NCI-H2029 (cell line): Measurements from ENCODE around the gene ANO7.
A peak's percentile ranks its signal among the peaks of the same experiment; 100 is the strongest.

ENCODE experiments used
- DNase-seq: peaks from one replicate; lab custom pipeline; 2025; lab: John Stamatoyannopoulos, UW

Gene ANO7, protein sequence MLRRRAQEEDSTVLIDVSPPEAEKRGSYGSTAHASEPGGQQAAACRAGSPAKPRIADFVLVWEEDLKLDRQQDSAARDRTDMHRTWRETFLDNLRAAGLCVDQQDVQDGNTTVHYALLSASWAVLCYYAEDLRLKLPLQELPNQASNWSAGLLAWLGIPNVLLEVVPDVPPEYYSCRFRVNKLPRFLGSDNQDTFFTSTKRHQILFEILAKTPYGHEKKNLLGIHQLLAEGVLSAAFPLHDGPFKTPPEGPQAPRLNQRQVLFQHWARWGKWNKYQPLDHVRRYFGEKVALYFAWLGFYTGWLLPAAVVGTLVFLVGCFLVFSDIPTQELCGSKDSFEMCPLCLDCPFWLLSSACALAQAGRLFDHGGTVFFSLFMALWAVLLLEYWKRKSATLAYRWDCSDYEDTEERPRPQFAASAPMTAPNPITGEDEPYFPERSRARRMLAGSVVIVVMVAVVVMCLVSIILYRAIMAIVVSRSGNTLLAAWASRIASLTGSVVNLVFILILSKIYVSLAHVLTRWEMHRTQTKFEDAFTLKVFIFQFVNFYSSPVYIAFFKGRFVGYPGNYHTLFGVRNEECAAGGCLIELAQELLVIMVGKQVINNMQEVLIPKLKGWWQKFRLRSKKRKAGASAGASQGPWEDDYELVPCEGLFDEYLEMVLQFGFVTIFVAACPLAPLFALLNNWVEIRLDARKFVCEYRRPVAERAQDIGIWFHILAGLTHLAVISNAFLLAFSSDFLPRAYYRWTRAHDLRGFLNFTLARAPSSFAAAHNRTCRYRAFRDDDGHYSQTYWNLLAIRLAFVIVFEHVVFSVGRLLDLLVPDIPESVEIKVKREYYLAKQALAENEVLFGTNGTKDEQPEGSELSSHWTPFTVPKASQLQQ

GRCh38 chr2:241188361-241189092 lies at the start of gene ANO7:
Gene ANO7 (plus strand): TSS chr2:241188677. CDS start chr2:241190064, 1,387 bp downstream.
- DNase-seq: peak; percentile 51

- no peak for DNase-seq
Observed at GRCh38 chr2:241139531-241140444, 48.7 kb upstream of the ANO7 start.

- no peak for DNase-seq
Observed at GRCh38 chr2:241140445-241140840, 48.0 kb upstream of the ANO7 start.

GRCh38 chr2:241141214-241141770 lies 47.2 kb upstream of the ANO7 start:
- DNase-seq: no peak

DNA sequence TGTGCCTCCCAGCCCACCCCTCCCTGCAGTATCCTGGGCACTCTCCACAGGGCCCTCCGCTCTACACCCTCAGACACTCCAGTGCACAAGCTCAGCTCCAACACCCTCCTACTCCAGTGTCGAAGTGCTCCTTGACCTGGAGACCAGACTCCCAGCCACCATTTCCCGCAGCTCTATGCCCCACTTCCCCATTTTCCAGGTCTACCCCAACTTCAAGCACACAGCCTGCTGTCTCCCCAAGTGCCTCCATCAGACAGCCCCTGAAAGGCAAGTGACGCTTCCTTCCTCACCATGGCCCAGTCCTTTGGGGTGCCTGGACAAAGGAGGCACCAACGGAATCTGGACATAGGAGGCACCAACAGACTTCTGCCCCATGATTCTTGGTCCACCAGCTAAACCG lies 46.4 kb upstream of the ANO7 start:
- DNase-seq: no peak

GRCh38 chr2:241142593-241142992 lies 45.9 kb upstream of the ANO7 start:
- no peak for DNase-seq

- DNase-seq: no peak
Observed at GRCh38 chr2:241146286-241146685, 42.2 kb upstream of the ANO7 start.

DNA sequence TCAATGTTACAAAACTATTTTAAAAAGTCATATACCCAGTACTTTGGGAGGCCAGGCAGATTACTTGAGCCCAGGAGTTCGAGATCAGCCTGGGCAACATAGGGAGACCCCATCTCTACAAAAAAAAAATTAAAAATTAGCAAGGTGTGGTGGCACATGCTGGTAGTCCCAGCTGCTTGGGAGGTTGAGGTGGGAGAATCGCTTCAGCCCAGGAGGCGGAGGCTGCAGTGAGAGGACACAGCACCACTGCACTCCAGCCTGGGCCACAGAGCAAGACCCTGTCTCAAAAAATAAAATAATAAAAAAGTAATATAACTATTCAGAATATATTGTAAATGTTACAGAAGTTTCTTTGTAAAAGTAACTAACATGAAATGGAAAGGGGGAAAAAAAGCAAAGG lies 41.1 kb upstream of the ANO7 start:
- DNase-seq: no peak

DNA sequence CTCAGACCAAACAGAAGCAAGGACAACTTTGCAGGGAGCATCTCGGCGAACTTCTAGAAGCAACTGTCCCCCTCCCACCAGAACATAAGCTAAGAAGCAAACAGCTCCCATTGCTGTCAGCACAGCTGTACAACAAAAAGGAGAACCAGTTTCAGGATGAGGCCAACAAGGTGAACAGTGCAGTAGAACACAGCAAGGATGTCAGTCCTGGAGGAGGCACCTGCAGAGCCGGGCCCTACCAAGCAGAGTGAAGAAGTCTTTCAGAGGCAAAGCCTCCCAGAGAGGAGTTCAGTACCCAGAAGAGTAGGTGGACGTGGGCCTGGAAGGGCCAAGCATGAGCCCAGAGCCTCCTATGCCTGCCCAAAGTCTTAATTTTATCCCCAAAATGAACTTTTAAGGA lies 40.2 kb upstream of the ANO7 start:
- no peak for DNase-seq

- peak; percentile 95 for DNase-seq
Observed at GRCh38 chr2:241148891-241149674, 39.4 kb upstream of the ANO7 start, which contains the start of gene PASK. Gene PASK (minus strand): TSS chr2:241149472. CDS start chr2:241143032, 6,440 bp downstream.

GRCh38 chr2:241149675-241149924 lies 38.9 kb upstream of the ANO7 start:
- no peak for DNase-seq

DNA sequence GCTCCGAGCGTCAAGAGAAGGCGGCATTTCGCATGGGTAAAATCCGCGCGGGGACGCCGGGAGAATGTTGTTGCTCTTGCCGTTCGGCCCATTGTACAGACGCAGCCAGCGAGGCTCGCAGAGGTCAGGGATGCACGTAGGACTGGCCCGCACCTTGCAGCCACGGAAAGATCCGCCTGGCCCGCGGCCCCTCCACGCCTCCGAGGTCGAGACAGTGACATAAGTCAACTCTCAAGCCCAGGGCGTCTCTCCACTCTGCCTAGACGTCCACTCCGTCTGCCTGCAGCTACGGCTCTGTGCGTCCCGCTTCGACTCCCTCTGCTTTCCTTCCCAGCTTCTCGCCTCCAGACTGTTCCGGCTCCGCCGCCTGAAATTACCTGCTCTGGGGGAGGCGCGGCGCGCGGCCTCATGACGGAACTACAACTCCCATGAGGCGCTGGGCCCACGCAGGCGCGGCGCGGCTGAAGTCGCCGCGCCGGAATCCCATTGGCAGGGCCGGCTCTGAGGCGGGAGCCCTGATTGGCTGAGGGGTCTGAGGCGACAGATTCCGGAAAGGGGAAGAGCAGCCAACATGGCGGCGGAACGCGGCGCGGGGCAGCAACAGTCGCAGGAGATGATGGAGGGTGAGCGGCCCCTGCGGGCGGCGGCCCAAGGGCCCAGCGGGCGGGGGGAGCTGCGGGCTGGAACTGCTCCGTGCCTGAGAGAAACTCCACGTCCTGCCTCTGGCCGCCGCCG lies 38.4 kb upstream of the ANO7 start, which contains the start of gene PPP1R7:
PPP1R7 (plus strand) TSS at position 543 of the 735 bp plus-strand sequence; CDS start at position 572, 29 bp downstream.
- peak; percentile 90 for DNase-seq

DNA sequence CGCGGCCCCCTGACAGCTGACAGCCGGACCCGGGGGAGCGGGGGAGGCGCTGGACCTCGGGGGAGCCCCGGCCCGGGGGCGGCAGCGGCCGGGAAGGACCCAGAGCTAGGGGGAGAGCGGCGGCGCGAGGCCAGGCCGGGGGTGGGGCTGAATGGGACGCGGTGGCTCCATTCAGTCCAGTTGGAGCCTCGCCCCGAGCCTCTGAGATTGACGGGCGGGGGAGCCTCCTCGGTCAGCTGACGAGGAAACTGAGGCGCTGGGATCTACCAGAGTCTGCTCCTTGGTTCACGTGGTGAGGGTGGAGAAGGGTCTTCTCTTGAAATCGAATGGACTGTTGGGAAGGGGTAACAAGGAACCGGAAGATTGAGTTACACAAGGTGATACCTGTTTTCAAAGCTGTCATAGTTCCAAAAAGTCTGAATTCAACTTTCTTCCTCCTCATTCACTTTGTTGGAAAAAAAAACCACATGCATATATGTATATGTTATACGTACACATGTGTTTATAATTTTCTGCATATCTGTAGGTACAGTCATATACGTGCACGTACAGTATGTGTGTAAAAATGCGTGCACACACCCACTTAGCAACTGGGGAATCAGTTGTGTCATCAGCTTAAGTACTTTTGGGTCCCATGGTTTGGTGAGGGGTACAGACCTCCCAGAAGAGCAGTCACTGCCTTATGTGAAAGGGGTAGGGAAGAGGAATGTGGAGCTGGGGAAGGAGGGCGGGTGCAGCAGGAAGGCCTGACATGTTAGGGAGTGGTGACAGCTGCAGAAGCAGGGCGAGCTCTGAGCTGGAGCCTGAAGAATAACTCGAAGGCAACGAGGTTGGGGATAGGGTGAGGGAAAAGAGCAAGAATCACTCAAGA lies 37.6 kb upstream of the ANO7 start:
- DNase-seq: no peak

DNA sequence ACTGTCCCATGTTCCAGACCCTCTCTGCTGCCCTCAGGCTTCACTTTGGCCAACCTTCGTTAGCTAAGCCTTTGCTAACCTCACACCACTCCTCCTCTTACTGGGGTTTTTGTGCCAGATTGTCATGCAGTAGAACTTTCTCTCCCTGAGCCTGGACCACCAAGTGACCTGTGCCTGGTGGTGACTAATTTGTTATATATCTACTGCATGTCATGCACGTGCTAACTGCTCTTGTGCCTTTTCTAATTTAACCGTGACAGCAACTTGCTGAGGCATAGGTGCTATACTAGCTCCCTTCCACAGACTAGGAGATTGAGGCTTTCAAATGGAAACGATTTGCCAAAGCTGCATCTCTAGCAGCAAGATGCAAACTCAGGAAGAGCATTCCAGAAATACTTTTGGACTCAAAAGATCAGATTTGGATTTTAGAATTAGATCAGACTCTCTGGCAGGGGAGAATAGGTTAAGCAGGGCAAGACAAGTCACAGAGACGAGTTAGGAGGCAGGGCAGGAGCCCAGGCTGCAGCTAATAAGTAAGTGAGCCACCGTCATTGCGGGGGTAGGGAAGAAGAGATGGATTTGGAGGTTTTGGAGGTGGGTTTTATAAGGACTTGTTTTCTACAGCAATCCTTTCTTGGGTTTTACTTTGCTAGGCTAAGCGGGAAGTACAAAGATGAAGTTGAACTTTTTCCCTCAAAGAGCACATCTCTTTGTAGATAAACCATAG lies 36.4 kb upstream of the ANO7 start:
- DNase-seq: no peak

GRCh38 chr2:241153616-241154015 lies 34.9 kb upstream of the ANO7 start:
- no peak for DNase-seq

DNA sequence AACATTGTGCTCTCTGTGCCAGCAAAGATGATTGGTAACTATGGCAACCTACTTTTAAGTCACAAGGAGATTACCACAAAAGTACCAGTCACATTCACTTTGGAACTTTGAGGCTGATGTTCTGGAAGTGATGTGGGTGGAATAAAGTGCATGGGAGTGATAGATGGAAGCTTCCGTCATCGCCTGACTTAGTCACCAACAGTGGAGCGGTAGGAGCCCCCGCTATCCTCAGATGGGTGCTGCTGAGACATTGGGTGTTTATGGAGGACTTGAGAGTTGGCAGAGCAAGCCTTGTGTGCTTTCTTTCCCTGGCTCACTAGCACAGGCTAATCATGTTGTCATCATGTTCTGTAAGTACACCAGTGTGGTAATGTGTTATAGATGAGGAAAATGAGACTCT lies 33.6 kb upstream of the ANO7 start:
- DNase-seq: no peak

DNA sequence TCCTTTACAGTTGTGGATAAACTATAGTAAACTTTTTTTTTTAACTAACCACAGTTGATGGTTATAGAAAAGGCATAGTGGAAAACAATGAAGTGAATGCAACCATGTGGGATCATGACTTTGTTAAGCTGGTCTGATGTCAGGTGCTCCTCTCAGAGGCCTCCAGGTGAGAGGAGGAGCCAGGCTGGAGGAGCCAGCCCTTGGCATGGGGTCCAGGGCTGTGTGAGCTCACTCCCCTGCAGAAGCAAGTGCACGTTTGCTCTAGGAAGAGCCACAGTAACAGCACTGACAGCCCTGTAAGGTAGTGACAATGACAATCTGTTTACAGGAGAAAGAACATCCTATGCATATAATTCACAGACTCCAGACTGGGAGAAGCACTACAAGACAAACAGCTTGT lies 32.5 kb upstream of the ANO7 start:
- DNase-seq: no peak

DNA sequence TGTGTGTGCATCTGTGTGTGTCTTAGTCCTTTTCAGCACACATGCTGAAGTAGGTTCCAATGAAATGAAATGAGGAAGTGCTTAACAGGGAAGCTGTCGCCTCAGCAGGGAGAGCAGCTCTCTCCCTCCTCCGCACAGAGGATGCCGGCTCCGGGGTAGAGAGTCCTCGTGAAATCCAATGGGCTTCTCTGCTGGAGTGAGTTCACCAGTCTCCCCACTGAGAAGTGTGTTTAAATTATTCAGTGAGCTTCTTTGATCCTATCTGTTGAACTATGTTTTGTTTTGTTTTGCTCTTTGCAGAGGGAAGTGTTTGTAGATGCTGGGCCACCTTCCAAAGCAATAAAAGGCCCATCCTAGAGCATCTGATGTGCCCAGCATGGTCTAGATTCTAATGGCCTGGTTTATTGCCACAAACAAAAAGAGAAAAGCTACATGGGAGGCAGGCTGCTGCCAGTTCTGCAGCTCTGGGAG lies 31.5 kb upstream of the ANO7 start:
- peak; percentile 35 for DNase-seq
